Mammary epithelial cell (primary cell): Measurements from ENCODE around the gene DNAAF5.

Source experiments
- CTCF ChIP-seq, 2 donors: IDR thresholded peaks in 1 of 2; conservative IDR thresholded peaks in 1 of 2; 2 replicates each; pipeline ENCODE4 v1.5.1; 2011 to 2012; ENCODE audit warnings: inconsistent platforms in 2 of 2, low read length in 2 of 2, mild to moderate bottlenecking in 2 of 2, control low read depth in 1 of 2, low read depth in 1 of 2; ENCODE audit not compliant: insufficient read depth in 1 of 2; ENCODE audit errors: extremely low read depth in 1 of 2
- EZH2 ChIP-seq: IDR thresholded peaks from 2 replicates; pipeline ENCODE4 v1.6.1; 2012; ENCODE audit warnings: low read length, inconsistent platforms, borderline replicate concordance

GRCh38 chr7:741850-742249 is 15.4 kb downstream of the DNAAF5 start:
- TF ChIP-seq CTCF (conservative IDR thresholded peaks at IDR 0.05 in 1 of 2, IDR thresholded peaks at IDR 0.05 in 1 of 2; ENCODE audit: extremely low read depth in 1 of 2, insufficient read depth in 1 of 2, low read depth in 1 of 2, low read length in 2 of 2): no peak
- TF ChIP-seq EZH2: no peak
